HCT116 (cell line): ENCODE results near the gene TEAD1. TPM values are rescaled to one million over a fixed set of nuclear protein-coding genes. Genes with fewer than 3 reads are reported as not detected.

Experiments used
- ATAC-seq: fragments of 200-7000 bp; cut with Tn5 transposase; 2 replicates; pipeline ENCODE4 v1.9.1; 2020; ENCODE audit warnings: mild to moderate bottlenecking, moderate library complexity
- BruUV-seq: library from RNA; stranded (reverse); fragments of 400-500 nt; replicated peaks from 2 replicates; lab custom pipeline; 2021; lab: Mats Ljungman, UMichigan
- CTCF ChIA-PET: fragments of 300-600 bp; sonication (Branson Sonifier 250); formaldehyde crosslinking; loops from one replicate; lab custom pipeline; 2021; ENCODE audit warnings: antibody characterized with exemption; lab: Charles Lee
- POLR2A ChIA-PET: fragments of 300-600, 350-600 bp; sonication (Branson Sonifier 250); formaldehyde crosslinking; loops from one replicate; lab custom pipeline; 2021; ENCODE audit warnings: antibody characterized with exemption; lab: Charles Lee
- RAD21 ChIA-PET, 2 experiments: fragments of 300-600 bp; sonication (Branson Sonifier 250); formaldehyde crosslinking; loops; one replicate each; lab custom pipeline; 2023; ENCODE audit warnings: low total read pairs in 2 of 2; ENCODE audit not compliant: uncharacterized antibody in 2 of 2, unreplicated experiment in 2 of 2, low non-redundant PET in 1 of 2; lab: Charles Lee
- DNase-seq: peaks from one replicate; pipeline ENCODE4 v3.0.0-alpha.2; 2010; ENCODE audit warnings: low read depth, low spot score
- H2AFZ ChIP-seq: fragments of 200-600 bp; shearing (Covaris generic), sonication (generic); 2 replicates; pipeline ENCODE4 v1.6.1; 2017; ENCODE audit warnings: low read depth, mixed run types, mixed read lengths, antibody characterized with exemption, low read length; ENCODE audit not compliant: poor library complexity, severe bottlenecking
- H3K27ac ChIP-seq: 2 replicates; pipeline ENCODE4 v1.5.1; 2012; ENCODE audit warnings: low read depth, low read length
- H3K27me3 ChIP-seq: fragments of 200-600 bp; sonication (generic); 2 replicates; pipeline ENCODE4 v1.6.1; 2016; ENCODE audit warnings: mixed run types, low read length, mixed read lengths; ENCODE audit not compliant: insufficient read depth
- H3K36me3 ChIP-seq, 2 experiments: fragments of 200-500 bp in 1 of 2; fragments of 200-600 bp in 1 of 2; sonication (Bioruptor generic) in 1 of 2; sonication (generic) in 1 of 2; 2 replicates each; pipeline versions ENCODE4 v1.5.1 to v1.6.1; 2014 to 2016; ENCODE audit warnings: low read length in 2 of 2, inconsistent platforms in 1 of 2, mixed read lengths in 1 of 2, mixed run types in 1 of 2; ENCODE audit not compliant: insufficient read depth in 2 of 2, control insufficient read depth in 1 of 2
- H3K4me1 ChIP-seq, 2 experiments: fragments of 200-600 bp in 1 of 2; sonication (generic) in 1 of 2; 2 replicates each; pipeline versions ENCODE4 v1.5.1 to v1.6.1; 2012 to 2017; ENCODE audit warnings: low read length in 2 of 2, inconsistent platforms in 1 of 2, mild to moderate bottlenecking in 1 of 2, mixed read lengths in 1 of 2, mixed run types in 1 of 2, moderate library complexity in 1 of 2; ENCODE audit not compliant: insufficient read depth in 2 of 2, control insufficient read depth in 1 of 2
- H3K4me2 ChIP-seq: fragments of 200-600 bp; sonication (generic); 2 replicates; pipeline ENCODE4 v1.6.1; 2017; ENCODE audit warnings: mixed run types, low read length, mixed read lengths
- H3K4me3 ChIP-seq, 2 experiments: fragments of 200-600 bp in 1 of 2; sonication (generic) in 1 of 2; replicated peaks in 1 of 2; 2 replicates each; pipeline ENCODE4 v1.5.1; 2011 to 2016; ENCODE audit warnings: low read length in 2 of 2, control low read depth in 1 of 2, low read depth in 1 of 2, mild to moderate bottlenecking in 1 of 2, mixed read lengths in 1 of 2, mixed run types in 1 of 2
- H3K79me2 ChIP-seq: fragments of 200-600 bp; sonication (generic); 2 replicates; pipeline ENCODE4 v1.6.1; 2017; ENCODE audit warnings: mild to moderate bottlenecking, mixed run types, low read length, moderate library complexity, mixed read lengths; ENCODE audit not compliant: insufficient read depth
- H3K9ac ChIP-seq: fragments of 200-600 bp; sonication (generic); 2 replicates; pipeline ENCODE4 v1.6.1; 2016; ENCODE audit warnings: low read length, mixed read lengths
- H3K9me2 ChIP-seq: fragments of 200-600 bp; sonication (generic), shearing (Covaris generic); 2 replicates; pipeline ENCODE4 v1.6.1; 2017; ENCODE audit warnings: mixed run types, mild to moderate bottlenecking, moderate library complexity; ENCODE audit not compliant: insufficient read depth
- H3K9me3 ChIP-seq, 2 experiments: fragments of 200-500 bp in 1 of 2; fragments of 200-600 bp in 1 of 2; sonication (Bioruptor generic) in 1 of 2; sonication (generic) in 1 of 2; 2 replicates each; pipeline ENCODE4 v1.6.1; 2014 to 2017; ENCODE audit warnings: low read length in 2 of 2, mixed read lengths in 2 of 2, inconsistent platforms in 1 of 2, low read depth in 1 of 2, mild to moderate bottlenecking in 1 of 2, mixed run types in 1 of 2, moderate library complexity in 1 of 2; ENCODE audit not compliant: control insufficient read depth in 1 of 2, insufficient read depth in 1 of 2
- H4K20me1 ChIP-seq: fragments of 200-600 bp; sonication (generic), shearing (Covaris generic); 2 replicates; pipeline ENCODE4 v1.6.1; 2017; ENCODE audit warnings: mixed run types, mild to moderate bottlenecking, moderate library complexity; ENCODE audit not compliant: insufficient read depth
- JUND ChIP-seq: IDR thresholded peaks from 2 replicates; pipeline ENCODE4 v1.6.1; 2012
- POLR2A ChIP-seq: IDR thresholded peaks from 2 replicates; pipeline ENCODE4 v1.7.0; 2011; ENCODE audit warnings: borderline replicate concordance; ENCODE audit not compliant: insufficient read depth, insufficient read length; ENCODE audit errors: extremely low read depth
- POLR2AphosphoS5 ChIP-seq: IDR thresholded peaks from 2 replicates; pipeline ENCODE4 v1.6.1; 2011; ENCODE audit warnings: mild to moderate bottlenecking, low read depth, low read length, moderate library complexity
- SP1 ChIP-seq: IDR thresholded peaks from 2 replicates; pipeline ENCODE4 v1.6.1; 2012; ENCODE audit warnings: low read depth
- SRF ChIP-seq: IDR thresholded peaks from 2 replicates; pipeline ENCODE4 v1.6.1; 2012; ENCODE audit warnings: low read depth
- intact Hi-C: fragments of 100-400 bp; cut with micrococcal nuclease; formaldehyde crosslinking; loops from 2 replicates; pipeline ENCODE4 v1.10.0; 2022
- total RNA-seq: library from RNA; stranded (reverse); gene quantifications from one replicate; pipeline ENCODE4 v1.2.1, GENCODE V29; 2021; ENCODE audit not compliant: unreplicated experiment
- TF ChIP-seq, protein P1 (sequence below), 3 experiments: fragments of 200-600 bp in 1 of 3; sonication (generic) in 1 of 3; IDR thresholded peaks in 2 of 3; conservative IDR thresholded peaks in 1 of 3; 2 replicates each; pipeline ENCODE4 v1.5.1; 2012 to 2017; ENCODE audit warnings: low read depth in 2 of 3, low read length in 2 of 3, antibody characterized with exemption in 1 of 3, borderline replicate concordance in 1 of 3, control low read depth in 1 of 3, mild to moderate bottlenecking in 1 of 3, mixed read lengths in 1 of 3, mixed run types in 1 of 3, moderate library complexity in 1 of 3; ENCODE audit not compliant: insufficient read depth in 1 of 3

TEAD1 gene
- total RNA-seq, 1 experiment from 2014 or later, result 103 TPM

DNA sequence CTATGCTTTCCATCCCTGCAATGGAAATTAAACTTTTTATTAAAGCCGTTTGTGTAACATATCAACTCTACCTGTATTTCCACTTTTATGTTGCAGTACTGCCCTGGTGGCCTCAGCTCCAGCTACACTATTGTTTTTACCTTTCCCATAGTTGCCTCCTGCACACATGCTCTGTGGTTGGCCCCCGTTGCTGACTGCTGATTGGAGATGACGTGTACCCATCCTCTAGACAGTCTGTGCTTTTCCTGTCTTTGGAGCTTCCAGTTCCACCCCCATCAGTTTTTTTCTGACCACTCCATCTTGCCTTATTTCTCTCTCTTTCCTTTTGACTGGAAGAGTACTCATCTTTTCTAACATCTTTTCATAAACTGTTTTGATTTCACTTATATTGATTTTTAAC is 123.8 kb downstream of the TEAD1 start:
- H3K27ac ChIP-seq, result peak overlapping the region; percentile 88
- H4K20me1 ChIP-seq, result no peaks in the 10 kb centered on the region
- TF ChIP-seq SP1 (no peak), JUND (0 out of 2 replicates have a peak, but pooled peaks have one; percentile 14), SRF (no peak)
- peak overlapping the region; percentile 64; the same call in 1 of the 2 replicates for H3K9ac ChIP-seq
- no peaks in the 10 kb centered on the region for H3K9me3 ChIP-seq
- no peaks in the 10 kb centered on the region for H3K27me3 ChIP-seq
- no TSS peak for BruUV-seq
- H3K4me3 ChIP-seq, result no peak overlapping the region
- no peak overlapping the region for H2AFZ ChIP-seq
- H3K79me2 ChIP-seq, result peaks cover 69% of the 10 kb centered on the region
- CTCF ChIA-PET, result interaction anchor here (0.5 kb wide), 1 partner anchor 468 kb away, joined by 3 read pairs; no protein-coding TSS in a partner anchor
- no peaks in the 10 kb centered on the region for H3K9me2 ChIP-seq
- H3K4me1 ChIP-seq, result peaks cover 53 to 60% of the 10 kb centered on the region in 2 experiments
- peak overlapping the region; percentile 86 for H3K4me2 ChIP-seq
- POLR2A ChIA-PET, result no interaction called here
- RAD21 ChIA-PET, result no interaction called here
- ATAC-seq (no peak), DNase-seq (no peak)
- peaks cover 0 to 4% of the 10 kb centered on the region in 2 experiments; a peak in 1 of 4 replicates for H3K36me3 ChIP-seq
- intact Hi-C loops, result no loop called here

DNA sequence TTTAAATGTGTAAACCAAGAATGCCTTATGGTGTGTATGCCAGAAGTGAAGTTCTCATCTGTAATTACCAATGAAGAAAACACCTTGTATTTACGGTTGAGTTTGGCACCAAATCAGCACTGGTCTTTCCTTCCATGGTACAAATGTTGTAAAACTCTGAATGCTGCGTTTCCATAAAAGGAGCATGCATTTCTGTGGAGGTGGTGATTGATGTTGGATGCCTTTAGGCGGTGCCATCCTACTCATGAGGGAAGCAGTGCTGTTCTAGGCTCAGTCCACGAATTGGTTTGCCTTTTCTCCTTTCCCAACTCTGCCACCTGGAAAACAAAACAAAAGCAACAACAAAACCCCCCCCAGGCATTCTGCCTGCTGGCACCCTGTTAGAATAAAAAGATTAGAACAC is 124.4 kb downstream of the TEAD1 start:
- no TSS peak for BruUV-seq
- CTCF ChIA-PET, result no interaction called here
- peaks cover 69% of the 10 kb centered on the region for H3K79me2 ChIP-seq
- RAD21 ChIA-PET, result no interaction called here
- H3K9ac ChIP-seq, result peak overlapping the region; percentile 64
- no peak for DNase-seq
- no peaks in the 10 kb centered on the region for H3K9me2 ChIP-seq
- H3K4me2 ChIP-seq, result peak overlapping the region; percentile 86
- ATAC-seq, result no peak
- H3K27ac ChIP-seq, result peak overlapping the region; percentile 88
- TF ChIP-seq JUND, result no peak
- no peak for TF ChIP-seq POLR2A
- TF ChIP-seq, protein P1, sequence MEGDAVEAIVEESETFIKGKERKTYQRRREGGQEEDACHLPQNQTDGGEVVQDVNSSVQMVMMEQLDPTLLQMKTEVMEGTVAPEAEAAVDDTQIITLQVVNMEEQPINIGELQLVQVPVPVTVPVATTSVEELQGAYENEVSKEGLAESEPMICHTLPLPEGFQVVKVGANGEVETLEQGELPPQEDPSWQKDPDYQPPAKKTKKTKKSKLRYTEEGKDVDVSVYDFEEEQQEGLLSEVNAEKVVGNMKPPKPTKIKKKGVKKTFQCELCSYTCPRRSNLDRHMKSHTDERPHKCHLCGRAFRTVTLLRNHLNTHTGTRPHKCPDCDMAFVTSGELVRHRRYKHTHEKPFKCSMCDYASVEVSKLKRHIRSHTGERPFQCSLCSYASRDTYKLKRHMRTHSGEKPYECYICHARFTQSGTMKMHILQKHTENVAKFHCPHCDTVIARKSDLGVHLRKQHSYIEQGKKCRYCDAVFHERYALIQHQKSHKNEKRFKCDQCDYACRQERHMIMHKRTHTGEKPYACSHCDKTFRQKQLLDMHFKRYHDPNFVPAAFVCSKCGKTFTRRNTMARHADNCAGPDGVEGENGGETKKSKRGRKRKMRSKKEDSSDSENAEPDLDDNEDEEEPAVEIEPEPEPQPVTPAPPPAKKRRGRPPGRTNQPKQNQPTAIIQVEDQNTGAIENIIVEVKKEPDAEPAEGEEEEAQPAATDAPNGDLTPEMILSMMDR (IDR thresholded peaks at IDR 0.05 in 2 of 3, conservative IDR thresholded peaks at IDR 0.05 in 1 of 3; ENCODE audit: borderline replicate concordance in 1 of 3, insufficient read depth in 1 of 3, low read depth in 2 of 3, low read length in 2 of 3), result no peak
- peak; percentile 23; the same call in 1 of the 2 replicates for TF ChIP-seq SRF
- TF ChIP-seq POLR2AphosphoS5, result no peak
- no peaks in the 10 kb centered on the region for H4K20me1 ChIP-seq
- H2AFZ ChIP-seq, result no peak overlapping the region
- peaks cover 59 to 66% of the 10 kb centered on the region in 2 experiments for H3K4me1 ChIP-seq
- H3K36me3 ChIP-seq, result peaks cover 0 to 4% of the 10 kb centered on the region in 2 experiments; a peak in 1 of 4 replicates
- no peaks in the 10 kb centered on the region for H3K27me3 ChIP-seq
- H3K4me3 ChIP-seq, result peak overlapping the region in 1 of 2 experiments; percentile 52; a peak in 1 of 4 replicates
- POLR2A ChIA-PET, result no interaction called here
- no peaks in the 10 kb centered on the region for H3K9me3 ChIP-seq
- intact Hi-C loops, result no loop called here
